PC-9 (cell line): Measurements from ENCODE around the gene VAMP4. TPM values are rescaled to one million over a fixed set of nuclear protein-coding genes. Genes with fewer than 3 reads are reported as not detected.

Source experiments
- BruUV-seq: library from RNA; stranded (reverse); fragments of 400-500 nt; replicated peaks from 2 replicates; lab custom pipeline; 2021; lab: Mats Ljungman, UMichigan
- CTCF ChIA-PET: fragments of 300-600 bp; sonication (Branson Sonifier 250); formaldehyde crosslinking; loops from one replicate; lab custom pipeline; 2022; ENCODE audit warnings: antibody characterized with exemption; lab: Charles Lee
- POLR2A ChIA-PET: fragments of 300-600 bp; sonication (Branson Sonifier 250); formaldehyde crosslinking; loops from one replicate; lab custom pipeline; 2022; ENCODE audit warnings: antibody characterized with exemption; ENCODE audit not compliant: unreplicated experiment; lab: Charles Lee
- DNase-seq, 2 experiments: peaks; one replicate each; pipeline versions ENCODE4 v3.0.0 to v3.0.0-alpha.2; 2015 to 2022; ENCODE audit warnings: mixed read lengths in 1 of 2
- H2AFZ ChIP-seq: fragments of 200-600 bp; sonication (generic); 2 replicates; pipeline ENCODE4 v1.8.1; 2017; ENCODE audit warnings: antibody characterized with exemption
- H3F3A ChIP-seq: fragments of 200-600 bp; sonication (generic); 2 replicates; pipeline ENCODE4 v1.8.1; 2017; ENCODE audit warnings: antibody characterized with exemption, mild to moderate bottlenecking, low read depth; ENCODE audit not compliant: insufficient read depth
- H3K27ac ChIP-seq: fragments of 200-600 bp; sonication (generic); 2 replicates; pipeline ENCODE4 v1.6.1; 2016; ENCODE audit warnings: mixed run types
- H3K27me3 ChIP-seq: fragments of 200-600 bp; sonication (generic); 2 replicates; pipeline ENCODE4 v1.6.1; 2016; ENCODE audit warnings: low read depth, mixed run types; ENCODE audit not compliant: insufficient read depth
- H3K36me3 ChIP-seq: fragments of 200-600 bp; sonication (generic); 2 replicates; pipeline ENCODE4 v1.6.1; 2016; ENCODE audit warnings: low read depth, mixed run types
- H3K4me1 ChIP-seq: fragments of 200-600 bp; sonication (generic); replicated peaks from 2 replicates; pipeline ENCODE4 v1.6.1; 2016; ENCODE audit warnings: mixed run types; ENCODE audit not compliant: insufficient read depth
- H3K4me2 ChIP-seq: fragments of 200-600 bp; sonication (generic); 2 replicates; pipeline ENCODE4 v1.6.1; 2017; ENCODE audit warnings: mixed run types
- H3K4me3 ChIP-seq: fragments of 200-600 bp; sonication (generic); 2 replicates; pipeline ENCODE4 v1.6.1; 2016; ENCODE audit warnings: mixed run types
- H3K79me2 ChIP-seq: fragments of 200-600 bp; sonication (generic); 2 replicates; pipeline ENCODE4 v1.6.1; 2017; ENCODE audit warnings: low read depth, mixed run types
- H3K9me2 ChIP-seq: fragments of 200-600 bp; sonication (generic); 2 replicates; pipeline ENCODE4 v1.8.1; 2017; ENCODE audit warnings: mild to moderate bottlenecking; ENCODE audit not compliant: insufficient read depth
- H3K9me3 ChIP-seq: fragments of 200-600 bp; sonication (generic); 2 replicates; pipeline ENCODE4 v1.8.1; 2016; ENCODE audit warnings: low read depth; ENCODE audit not compliant: insufficient read depth
- H4K20me1 ChIP-seq: fragments of 200-600 bp; sonication (generic); 2 replicates; pipeline ENCODE4 v1.8.1; 2017; ENCODE audit not compliant: insufficient read depth
- EZH2 ChIP-seq: fragments of 200-600 bp; sonication (generic); IDR thresholded peaks from 2 replicates; pipeline ENCODE4 v1.8.0; 2017; ENCODE audit warnings: antibody characterized with exemption, low read depth
- intact Hi-C: fragments of 100-400 bp; cut with micrococcal nuclease; formaldehyde crosslinking; loops from one replicate; pipeline ENCODE4 v1.10.0; 2022; ENCODE audit not compliant: unreplicated experiment
- total RNA-seq: library from RNA; stranded (reverse); gene quantifications from 2 replicates; pipeline ENCODE4 v1.2.3, GENCODE V29; 2021
- TF ChIP-seq, protein P1 (sequence below): fragments of 200-600 bp; sonication (generic); conservative IDR thresholded peaks from 2 replicates; pipeline ENCODE4 v1.6.1; 2017; ENCODE audit warnings: mixed run types, antibody characterized with exemption, mild to moderate bottlenecking, moderate library complexity

The VAMP4 gene
- total RNA-seq, 1 experiment from 2014 or later, result 9.8 TPM

DNA sequence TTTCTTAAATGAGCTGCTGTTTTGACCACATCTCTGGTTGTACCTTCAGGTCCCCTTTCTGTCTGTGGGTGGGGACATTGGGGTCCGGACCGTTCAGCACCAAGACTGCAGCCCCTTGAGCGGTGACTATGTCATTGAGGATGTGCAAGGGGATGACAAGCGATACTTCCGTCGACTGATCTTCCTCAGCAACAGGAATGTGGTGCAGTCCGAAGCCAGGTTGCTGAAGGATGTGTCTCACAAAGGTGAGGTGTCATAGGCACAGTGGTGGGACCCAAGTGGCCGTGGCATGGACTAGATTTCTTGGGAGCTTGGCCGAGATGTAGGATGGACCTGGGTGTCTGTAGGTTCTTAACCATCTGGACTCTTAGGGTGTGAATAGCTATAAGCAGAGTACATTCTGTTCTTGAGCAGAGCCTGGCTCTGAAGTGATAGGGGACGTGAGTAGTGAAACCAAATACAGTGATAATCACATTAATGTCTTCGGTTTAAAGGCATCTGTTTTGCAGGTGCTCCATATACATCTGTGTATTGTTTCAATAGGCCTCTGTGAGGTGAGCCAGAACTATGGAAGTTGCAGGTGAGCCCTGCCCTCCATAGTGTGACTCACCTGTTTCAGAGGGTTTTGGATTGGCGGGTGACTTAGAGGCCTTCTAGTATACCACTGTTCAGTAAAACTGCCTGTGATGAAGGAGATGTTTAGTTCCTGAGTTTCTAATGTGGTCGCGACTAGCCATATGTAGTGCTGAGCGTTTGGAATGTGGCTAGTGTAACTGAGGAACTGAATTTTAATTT is 46.0 kb upstream of the VAMP4 start:
- Histone ChIP-seq H4K20me1 (peaks cover 14% of the 10 kb centered on the region; the same call in 1 of the 2 replicates), H3F3A (no peaks in the 10 kb centered on the region), H3K36me3 (peaks cover 50% of the 10 kb centered on the region), H3K9me3 (no peaks in the 10 kb centered on the region), H3K27me3 (no peaks in the 10 kb centered on the region), H3K79me2 (peaks cover 32% of the 10 kb centered on the region), H2AFZ (no peak overlapping the region), H3K4me1 (peaks cover 5% of the 10 kb centered on the region), H3K4me3 (no peak overlapping the region), H3K9me2 (no peaks in the 10 kb centered on the region), H3K27ac (no peak overlapping the region), H3K4me2 (no peak overlapping the region)
- TF ChIP-seq, protein P1, sequence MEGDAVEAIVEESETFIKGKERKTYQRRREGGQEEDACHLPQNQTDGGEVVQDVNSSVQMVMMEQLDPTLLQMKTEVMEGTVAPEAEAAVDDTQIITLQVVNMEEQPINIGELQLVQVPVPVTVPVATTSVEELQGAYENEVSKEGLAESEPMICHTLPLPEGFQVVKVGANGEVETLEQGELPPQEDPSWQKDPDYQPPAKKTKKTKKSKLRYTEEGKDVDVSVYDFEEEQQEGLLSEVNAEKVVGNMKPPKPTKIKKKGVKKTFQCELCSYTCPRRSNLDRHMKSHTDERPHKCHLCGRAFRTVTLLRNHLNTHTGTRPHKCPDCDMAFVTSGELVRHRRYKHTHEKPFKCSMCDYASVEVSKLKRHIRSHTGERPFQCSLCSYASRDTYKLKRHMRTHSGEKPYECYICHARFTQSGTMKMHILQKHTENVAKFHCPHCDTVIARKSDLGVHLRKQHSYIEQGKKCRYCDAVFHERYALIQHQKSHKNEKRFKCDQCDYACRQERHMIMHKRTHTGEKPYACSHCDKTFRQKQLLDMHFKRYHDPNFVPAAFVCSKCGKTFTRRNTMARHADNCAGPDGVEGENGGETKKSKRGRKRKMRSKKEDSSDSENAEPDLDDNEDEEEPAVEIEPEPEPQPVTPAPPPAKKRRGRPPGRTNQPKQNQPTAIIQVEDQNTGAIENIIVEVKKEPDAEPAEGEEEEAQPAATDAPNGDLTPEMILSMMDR, result no peak
- no peak for TF ChIP-seq EZH2
- ChIA-PET POLR2A (no interaction called here), CTCF (no interaction called here)
- intact Hi-C loops, result no loop called here
- no peak for DNase-seq
- BruUV-seq, result no TSS peak

DNA sequence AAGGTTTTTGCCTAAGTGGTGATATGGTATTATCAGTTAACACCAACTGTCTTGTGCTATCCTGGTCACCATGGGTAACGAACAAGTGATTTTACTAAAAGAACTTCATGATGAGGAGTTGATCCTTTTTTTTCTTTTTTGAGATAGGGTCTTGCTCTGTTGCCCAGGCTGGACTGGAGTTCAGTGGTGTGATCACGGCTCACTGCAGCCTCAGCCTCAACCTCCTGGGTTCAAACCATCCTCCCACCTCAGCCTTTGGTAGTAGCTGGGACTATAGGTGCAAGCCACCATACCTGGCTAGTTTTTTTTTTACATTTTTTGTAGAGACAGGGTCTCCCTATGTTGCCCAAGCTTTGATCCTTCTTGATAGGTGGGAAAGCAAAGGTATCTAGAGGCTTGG is 44.7 kb upstream of the VAMP4 start:
- H3K4me3 ChIP-seq, result no peak overlapping the region
- H2AFZ ChIP-seq, result no peak overlapping the region
- ChIA-PET CTCF (no interaction called here), POLR2A (no interaction called here)
- H3K9me2 ChIP-seq, result no peaks in the 10 kb centered on the region
- no peak overlapping the region for H3K27ac ChIP-seq
- peaks cover 10% of the 10 kb centered on the region for H3K4me1 ChIP-seq
- TF ChIP-seq EZH2, result no peak
- TF ChIP-seq, protein P1, result no peak
- BruUV-seq, result no TSS peak
- H4K20me1 ChIP-seq, result peaks cover 14% of the 10 kb centered on the region; the same call in 1 of the 2 replicates
- intact Hi-C loops, result no loop called here
- DNase-seq, result no peak
- H3K79me2 ChIP-seq, result peaks cover 45% of the 10 kb centered on the region
- H3K9me3 ChIP-seq, result no peaks in the 10 kb centered on the region
- peaks cover 41% of the 10 kb centered on the region for H3K36me3 ChIP-seq
- 0 out of 2 replicates have a peak, but pooled peaks cover 5% of the 10 kb centered on the region for H3F3A ChIP-seq
- no peak overlapping the region for H3K4me2 ChIP-seq
- H3K27me3 ChIP-seq, result no peaks in the 10 kb centered on the region

DNA sequence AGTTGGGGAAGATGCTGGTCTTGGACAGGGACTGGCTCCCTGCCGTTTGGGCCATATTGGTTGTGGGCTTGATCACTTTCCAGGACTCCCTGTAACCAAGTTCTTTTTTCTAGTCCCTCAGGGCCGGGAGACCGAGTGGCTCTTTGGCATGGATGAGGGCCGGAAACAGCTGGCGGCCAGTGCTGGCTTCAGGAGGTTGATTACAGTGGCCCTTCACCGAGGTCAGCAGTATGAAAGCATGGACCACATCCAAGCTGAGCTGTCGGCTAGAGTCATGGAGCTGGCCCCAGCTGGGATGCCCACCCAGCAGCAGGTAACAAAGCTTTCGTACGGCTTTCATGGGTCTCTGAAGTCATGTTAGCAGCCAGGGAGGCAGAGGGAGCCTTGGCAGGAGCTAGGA is 43.9 kb upstream of the VAMP4 start:
- H3K27me3 ChIP-seq, result no peaks in the 10 kb centered on the region

More for the DNA sequence above, 43.9 kb upstream of the VAMP4 start:
- Histone ChIP-seq H3K4me1 (peaks cover 10% of the 10 kb centered on the region), H3F3A (peaks cover 8% of the 10 kb centered on the region; the same call in 1 of the 2 replicates), H3K36me3 (peaks cover 38% of the 10 kb centered on the region), H3K9me3 (no peaks in the 10 kb centered on the region), H3K4me2 (no peak overlapping the region), H3K4me3 (no peak overlapping the region), H3K79me2 (peaks cover 45% of the 10 kb centered on the region), H3K9me2 (no peaks in the 10 kb centered on the region), H2AFZ (no peak overlapping the region), H3K27ac (no peak overlapping the region), H4K20me1 (peaks cover 14% of the 10 kb centered on the region; the same call in 1 of the 2 replicates)
- intact Hi-C loops, result no loop called here
- TF ChIP-seq EZH2, result no peak
- TF ChIP-seq, protein P1, result no peak
- DNase-seq, result no peak
- ChIA-PET CTCF (no interaction called here), POLR2A (no interaction called here)
- no TSS peak for BruUV-seq
